Neural cell (in vitro differentiated cells): ENCODE measurements around the gene SYNE3.

ENCODE experiments used
- CTCF ChIP-seq: fragments of 450-650 bp; IDR thresholded peaks from 2 replicates; pipeline ENCODE4 v1.5.1; 2014; ENCODE audit warnings: antibody characterized with exemption, mild to moderate bottlenecking, moderate library complexity; ENCODE audit not compliant: poor library complexity, severe bottlenecking
- EP300 ChIP-seq: fragments of 450-650 bp; conservative IDR thresholded peaks from 2 replicates; pipeline ENCODE4 v1.6.1; 2014; ENCODE audit warnings: antibody characterized with exemption, mild to moderate bottlenecking, moderate library complexity; ENCODE audit not compliant: poor library complexity, severe bottlenecking
- EZH2 ChIP-seq: fragments of 200-600, 300-800 bp; shearing (Covaris generic), sonication (generic); IDR thresholded peaks from 2 replicates; pipeline ENCODE4 v1.6.1; 2014; ENCODE audit warnings: antibody characterized with exemption, low read length, borderline replicate concordance, mild to moderate bottlenecking; ENCODE audit not compliant: insufficient read depth, poor library complexity, severe bottlenecking
- MXI1 ChIP-seq: fragments of 450-650 bp; conservative IDR thresholded peaks from 2 replicates; pipeline ENCODE4 v1.6.1; 2014; ENCODE audit warnings: antibody characterized with exemption, mild to moderate bottlenecking; ENCODE audit not compliant: poor library complexity, severe bottlenecking
- POLR2AphosphoS5 ChIP-seq: IDR thresholded peaks from 2 replicates; pipeline ENCODE4 v1.6.1; 2012
- REST ChIP-seq: IDR thresholded peaks from 2 replicates; pipeline ENCODE4 v1.6.1; 2012; ENCODE audit warnings: borderline replicate concordance
- SMC3 ChIP-seq: fragments of 450-650 bp; conservative IDR thresholded peaks from 2 replicates; pipeline ENCODE4 v1.6.1; 2014; ENCODE audit warnings: antibody characterized with exemption, mild to moderate bottlenecking, moderate library complexity; ENCODE audit not compliant: poor library complexity
- TAF1 ChIP-seq: IDR thresholded peaks from 2 replicates; pipeline ENCODE4 v1.6.1; 2012; ENCODE audit warnings: low read depth

- TF ChIP-seq EP300 (no peak), POLR2AphosphoS5 (no peak), CTCF (no peak), EZH2 (no peak), SMC3 (no peak), REST (no peak), TAF1 (no peak), MXI1 (no peak)
Measured at GRCh38 chr14:95551435-95551834, 35.0 kb upstream of the SYNE3 start.
